SKM-1 treated with dmso at 0.1 percent for 144 hours (cell line): Measurements from ENCODE around the gene SF3A1.

Experiments
- DNase-seq: peaks from one replicate; lab custom pipeline; 2025; ENCODE audit not compliant: unreplicated experiment; lab: John Stamatoyannopoulos, UW

SF3A1 gene

GRCh38 chr22:30305906-30306626 is 50.6 kb downstream of the SF3A1 start:
- DNase-seq: peak; percentile 51

GRCh38 chr22:30305519-30305905 is 51.2 kb downstream of the SF3A1 start:
- DNase-seq: peak; percentile 90

GRCh38 chr22:30304495-30305244 is 52.0 kb downstream of the SF3A1 start:
- no peak for DNase-seq

- DNase-seq: no peak
These were observed 53.9 kb downstream of the SF3A1 start for GRCh38 chr22:30302810-30303138.

- peak; percentile 83 for DNase-seq
These were observed 54.5 kb downstream of the SF3A1 start for GRCh38 chr22:30301995-30302809.

- no peak for DNase-seq
These were observed 57.4 kb downstream of the SF3A1 start for GRCh38 chr22:30299322-30299721.

GRCh38 chr22:30297991-30298701 is 58.5 kb downstream of the SF3A1 start:
- DNase-seq: no peak

GRCh38 chr22:30297276-30297990 is 59.3 kb downstream of the SF3A1 start:
- DNase-seq: no peak

- DNase-seq: no peak
These were observed 59.9 kb downstream of the SF3A1 start for GRCh38 chr22:30296833-30297232.

GRCh38 chr22:30296324-30296723 is 60.4 kb downstream of the SF3A1 start:
- no peak for DNase-seq

GRCh38 chr22:30295576-30295975 is 61.1 kb downstream of the SF3A1 start:
- DNase-seq: no peak

- no peak for DNase-seq
These were observed 61.9 kb downstream of the SF3A1 start for GRCh38 chr22:30294830-30295229.

- no peak for DNase-seq
These were observed 62.6 kb downstream of the SF3A1 start for GRCh38 chr22:30294066-30294465.

- DNase-seq: no peak
These were observed 63.7 kb downstream of the SF3A1 start for GRCh38 chr22:30293026-30293425.

GRCh38 chr22:30292069-30292970 is 64.4 kb downstream of the SF3A1 start:
- no peak for DNase-seq

- DNase-seq: no peak
These were observed 65.4 kb downstream of the SF3A1 start for GRCh38 chr22:30291058-30291892.

- DNase-seq: no peak
These were observed 66.2 kb downstream of the SF3A1 start for GRCh38 chr22:30290342-30291057.

- DNase-seq: no peak
These were observed 66.7 kb downstream of the SF3A1 start for GRCh38 chr22:30289980-30290313.
